HepG2 (cell line): ENCODE results near the gene ALOX15. TPM values are rescaled to one million over a fixed set of nuclear protein-coding genes. Genes with fewer than 3 reads are reported as not detected.
A peak's percentile ranks its signal among the peaks of the same experiment; 100 is the strongest.

Source experiments
- ATAC-seq: fragments of 200-7000 bp; cut with Tn5 transposase; 3 replicates; pipeline ENCODE4 v1.9.1; 2020; ENCODE audit warnings: mild to moderate bottlenecking, moderate library complexity
- BruUV-seq: library from RNA; stranded (reverse); fragments of 400-500 nt; replicated peaks from 2 replicates; lab custom pipeline; 2021; lab: Mats Ljungman, UMichigan
- CTCF ChIA-PET: fragments of 300-600 bp; formaldehyde crosslinking; extraction: SDS; loops from one replicate; lab custom pipeline; 2021; ENCODE audit warnings: low total read pairs, inconsistent platforms, low intra/inter-chr PET ratio; lab: Yijun Ruan, JAX
- POLR2A ChIA-PET: fragments of 350-600 bp; sonication (Branson Sonifier 250); formaldehyde crosslinking; loops from one replicate; lab custom pipeline; 2020; ENCODE audit warnings: antibody characterized with exemption, inconsistent platforms; lab: Yijun Ruan, JAX
- DNase-seq: peaks from one replicate; pipeline ENCODE4 v3.0.0-alpha.2; 2015; ENCODE audit warnings: low spot score
- FAIRE-seq: peaks from 3 replicates; lab custom pipeline; 2011; peaks lifted over from hg19 to GRCh38; lab: Jason Lieb, UNC
- H2AFZ ChIP-seq: one replicate; pipeline ENCODE4 v1.6.1; 2011; ENCODE audit warnings: low read length, inconsistent platforms
- H3K27ac ChIP-seq: fragments of 300-600 bp; 3 replicates; pipeline ENCODE4 v1.8.0; 2011; ENCODE audit warnings: mixed run types, mild to moderate bottlenecking, mixed read lengths, low read length, inconsistent platforms; ENCODE audit not compliant: insufficient read depth; ENCODE audit errors: extremely low read length
- H3K27me3 ChIP-seq, 2 experiments: fragments of 200-600 bp in 1 of 2; 2 replicates in 1 of 2; 3 replicates in 1 of 2; pipeline versions ENCODE4 v1.6.0 to v1.8.0; 2011; ENCODE audit warnings: low read length in 2 of 2, mild to moderate bottlenecking in 2 of 2, moderate library complexity in 2 of 2, inconsistent platforms in 1 of 2; ENCODE audit not compliant: insufficient read depth in 2 of 2, control insufficient read depth in 1 of 2
- H3K36me3 ChIP-seq, 2 experiments: fragments of 200-600 bp in 1 of 2; replicated peaks in 1 of 2; 2 replicates in 1 of 2; 3 replicates in 1 of 2; pipeline versions ENCODE4 v1.5.1 to v1.8.0; 2011; ENCODE audit warnings: low read length in 2 of 2, inconsistent platforms in 1 of 2; ENCODE audit not compliant: insufficient read depth in 2 of 2, control insufficient read depth in 1 of 2
- H3K4me1 ChIP-seq: 2 replicates; pipeline ENCODE4 v1.5.1; 2012; ENCODE audit warnings: low read length, inconsistent platforms; ENCODE audit not compliant: insufficient read depth
- H3K4me2 ChIP-seq: 2 replicates; pipeline ENCODE4 v1.6.0; 2011; ENCODE audit warnings: low read depth, low read length, inconsistent platforms
- H3K4me3 ChIP-seq, 3 experiments: fragments of 200-600 bp in 1 of 3; sonication (generic), shearing (Covaris generic) in 1 of 3; replicated peaks in 1 of 3; 2 replicates each; pipeline ENCODE4 v1.5.1; 2011 to 2016; ENCODE audit warnings: low read length in 3 of 3, inconsistent platforms in 2 of 3, low read depth in 2 of 3, mild to moderate bottlenecking in 2 of 3, control low read depth in 1 of 3, mixed read lengths in 1 of 3; ENCODE audit not compliant: insufficient read depth in 1 of 3
- H3K79me2 ChIP-seq: one replicate; pipeline ENCODE4 v1.6.1; 2011; ENCODE audit warnings: low read length, inconsistent platforms; ENCODE audit not compliant: insufficient read depth
- H3K9ac ChIP-seq: 2 replicates; pipeline ENCODE4 v1.6.0; 2011; ENCODE audit warnings: mild to moderate bottlenecking, low read depth, low read length, inconsistent platforms; ENCODE audit not compliant: insufficient read depth
- H3K9me3 ChIP-seq: 2 replicates; pipeline ENCODE4 v1.5.1; 2012; ENCODE audit warnings: mild to moderate bottlenecking, low read length
- H4K20me1 ChIP-seq: 2 replicates; pipeline ENCODE4 v1.6.0; 2011; ENCODE audit warnings: inconsistent platforms, mild to moderate bottlenecking, low read length, moderate library complexity; ENCODE audit not compliant: insufficient read depth
- ATF7 ChIP-seq, 2 experiments: fragments of 450-650 bp in 1 of 2; sonication (generic) in 1 of 2; formaldehyde crosslinking in 1 of 2; IDR thresholded peaks; 2 replicates each; pipeline versions ENCODE4 v1.4.0 to v1.6.1; 2016 to 2020; ENCODE audit warnings: antibody characterized with exemption in 1 of 2, mild to moderate bottlenecking in 1 of 2, missing genetic modification reagents in 1 of 2
- CENPX ChIP-seq: sonication (generic); formaldehyde crosslinking; IDR thresholded peaks from 2 replicates; pipeline ENCODE4 v1.9.0; 2021; ENCODE audit warnings: mild to moderate bottlenecking, missing genetic modification reagents, moderate library complexity
- NFE2L2 ChIP-seq: fragments of 150-350 bp; IDR thresholded peaks from 2 replicates; pipeline ENCODE4 v1.6.1; 2014; ENCODE audit warnings: low read length
- POLR2G ChIP-seq: fragments of 200-400 bp; formaldehyde crosslinking; IDR thresholded peaks from 2 replicates; pipeline ENCODE4 v1.6.1; 2018; ENCODE audit warnings: mild to moderate bottlenecking, low read depth, low read length, moderate library complexity
- RNF2 ChIP-seq: fragments of 450-650 bp; conservative IDR thresholded peaks from 2 replicates; pipeline ENCODE4 v1.6.1; 2016; ENCODE audit warnings: low read depth
- XRCC5 ChIP-seq: fragments of 200-400 bp; formaldehyde crosslinking; optimal IDR thresholded peaks from 2 replicates; pipeline ENCODE3; 2017; ENCODE audit warnings: mild to moderate bottlenecking, low read length
- ZFY ChIP-seq: sonication (generic); formaldehyde crosslinking; IDR thresholded peaks from 2 replicates; pipeline ENCODE4 v1.4.0; 2020; ENCODE audit warnings: missing genetic modification reagents
- ZSCAN31 ChIP-seq: sonication (generic); formaldehyde crosslinking; IDR thresholded peaks from 2 replicates; pipeline ENCODE4 v1.5.0; 2020; ENCODE audit warnings: low read depth, mild to moderate bottlenecking, missing genetic modification reagents
- WGBS: methylation state at CpG from one replicate; pipeline ENCODE4 v1.1.6; 2017; ENCODE audit warnings: low lambda C conversion rate; 5-methylcytosine and 5-hydroxymethylcytosine counted together
- in situ Hi-C: cut with HindIII; loops from 2 replicates; pipeline ENCODE4 v1.10.0; 2017; ENCODE audit warnings: low pct_unique_long_range_greater_than_20kb; ENCODE audit not compliant: extremely low pct_ligation_motif_present
- intact Hi-C: fragments of 100-400 bp; cut with micrococcal nuclease; formaldehyde crosslinking; loops from one replicate; pipeline ENCODE4 v1.10.0; 2022; ENCODE audit not compliant: unreplicated experiment
- polyA plus RNA-seq, 8 experiments: library from polyadenylated mRNA; depleted of rRNA in 3 of 8; stranded (reverse) in 7 of 8; unstranded in 1 of 8; fragments of >200 nt; fragmentation: Illumina TruSeq in 4 of 8; extraction: Trizol in 4 of 8; gene quantifications; 2 replicates each; pipeline versions ENCODE4 v1.2.1 to v1.2.3, GENCODE V29; 2011 to 2016; ENCODE audit warnings: low read depth in 4 of 8, missing spikeins in 1 of 8, mixed read lengths in 1 of 8; ENCODE audit not compliant: insufficient read depth in 1 of 8
- total RNA-seq, 5 experiments: library from RNA; depleted of rRNA; stranded (reverse); fragments of >200 nt; fragmentation: Illumina TruSeq; extraction: Trizol; gene quantifications; 2 replicates each; pipeline ENCODE4 v1.2.3, GENCODE V29; 2016; ENCODE audit warnings: low read depth in 1 of 5
- TF ChIP-seq, protein P1 (sequence below): IDR thresholded peaks from 2 replicates; pipeline ENCODE4 v1.6.1; 2016; ENCODE audit warnings: missing compliant biosample characterization, missing genetic modification reagents, borderline replicate concordance
- TF ChIP-seq, protein P2 (sequence below): sonication (generic); formaldehyde crosslinking; IDR thresholded peaks from 2 replicates; pipeline ENCODE4 v1.8.1; 2023; ENCODE audit warnings: mild to moderate bottlenecking, moderate library complexity, missing genetic modification reagents
- TF ChIP-seq, protein P3 (sequence below): sonication (generic); formaldehyde crosslinking; IDR thresholded peaks from 2 replicates; pipeline ENCODE4 v1.4.0; 2020; ENCODE audit warnings: missing genetic modification reagents
- TF ChIP-seq, protein P4 (sequence below): sonication (generic); formaldehyde crosslinking; conservative IDR thresholded peaks from 2 replicates; pipeline ENCODE4 v1.8.1; 2023; ENCODE audit warnings: missing genetic modification reagents
- TF ChIP-seq, protein P5 (sequence below): sonication (generic); formaldehyde crosslinking; IDR thresholded peaks from 2 replicates; pipeline ENCODE4 v1.5.0; 2020; ENCODE audit warnings: mild to moderate bottlenecking, missing genetic modification reagents, moderate library complexity

The ALOX15 gene
- total and polyA plus RNA-seq, 2 of the 13 experiments (the other 11 are each of a cell fraction or from before 2014, with no cell fraction given) = 0.04 TPM; not detected in 1

DNA sequence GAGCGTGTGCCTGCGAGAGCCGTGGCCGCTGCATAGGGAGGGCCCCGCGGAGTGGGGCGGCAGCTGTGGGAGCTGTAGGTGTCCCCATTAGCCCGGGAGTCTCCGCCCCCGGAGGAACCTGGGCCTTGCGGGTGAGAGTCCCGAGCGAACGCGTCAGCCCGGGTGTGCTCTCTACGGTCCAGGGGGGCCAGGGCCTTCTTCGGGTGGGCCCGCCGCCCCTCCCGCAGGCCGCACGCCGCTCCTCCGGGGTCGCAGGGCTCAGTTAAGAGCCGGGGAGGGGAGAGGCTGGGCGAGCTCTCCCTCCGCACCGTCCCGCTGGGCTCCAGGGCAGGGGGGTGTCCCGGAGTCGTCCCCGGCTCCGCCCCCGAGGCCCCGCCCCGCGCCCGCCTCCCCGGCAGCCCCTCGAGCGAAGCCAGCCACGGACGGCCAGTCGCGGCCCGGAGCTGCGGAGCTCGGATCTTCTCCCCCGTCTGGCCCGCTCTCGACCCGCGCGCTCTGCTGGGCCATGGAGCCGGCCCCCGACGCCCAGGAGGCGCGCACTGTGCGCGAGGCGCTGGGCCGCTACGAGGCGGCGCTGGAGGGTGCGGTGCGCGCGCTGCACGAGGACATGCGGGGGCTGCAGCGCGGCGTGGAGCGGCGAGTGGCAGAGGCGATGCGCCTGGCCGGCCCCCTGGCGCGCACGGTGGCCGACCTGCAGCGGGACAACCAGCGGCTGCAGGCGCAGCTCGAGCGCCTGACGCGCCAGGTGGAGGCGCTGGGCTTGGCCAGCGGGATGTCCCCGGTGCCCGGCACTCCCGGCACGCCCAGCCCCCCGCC, 57.2 kb downstream of the ALOX15 start, which contains the start of gene SMTNL2 (continued):
- TF ChIP-seq ZFY (CRISPR knock-in tag) = peak; percentile 59; the same call in 1 of the 2 replicates
- TF ChIP-seq, protein P1, sequence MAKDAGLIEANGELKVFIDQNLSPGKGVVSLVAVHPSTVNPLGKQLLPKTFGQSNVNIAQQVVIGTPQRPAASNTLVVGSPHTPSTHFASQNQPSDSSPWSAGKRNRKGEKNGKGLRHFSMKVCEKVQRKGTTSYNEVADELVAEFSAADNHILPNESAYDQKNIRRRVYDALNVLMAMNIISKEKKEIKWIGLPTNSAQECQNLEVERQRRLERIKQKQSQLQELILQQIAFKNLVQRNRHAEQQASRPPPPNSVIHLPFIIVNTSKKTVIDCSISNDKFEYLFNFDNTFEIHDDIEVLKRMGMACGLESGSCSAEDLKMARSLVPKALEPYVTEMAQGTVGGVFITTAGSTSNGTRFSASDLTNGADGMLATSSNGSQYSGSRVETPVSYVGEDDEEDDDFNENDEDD (CRISPR knock-in tag) = peak; percentile 29; the same call in 1 of the 2 replicates
- TF ChIP-seq, protein P2, sequence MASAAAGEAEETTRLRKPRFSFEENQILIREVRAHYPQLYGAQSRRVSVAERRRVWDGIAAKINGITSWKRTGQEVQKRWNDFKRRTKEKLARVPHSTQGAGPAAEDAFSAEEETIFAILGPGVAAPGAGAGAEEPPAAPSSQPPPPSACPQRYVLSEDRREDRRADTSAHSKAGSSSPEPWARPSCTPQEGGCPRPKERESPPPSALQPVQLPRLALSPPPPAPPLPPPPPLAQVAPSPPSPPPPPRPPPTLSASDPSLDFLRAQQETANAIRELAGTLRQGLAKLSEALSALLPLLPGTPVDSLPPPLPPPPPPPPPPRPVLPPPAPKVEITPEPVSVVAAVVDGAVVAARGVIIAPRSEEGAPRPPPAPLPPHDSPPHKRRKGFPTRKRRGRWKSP (CRISPR knock-in tag) = 0 out of 2 replicates have a peak, but pooled peaks have one; percentile 6
- TF ChIP-seq ZSCAN31 (CRISPR knock-in tag) = peak; percentile 37; the same call in 1 of the 2 replicates
- peak; percentile 62; the same call in 1 of the 2 replicates for TF ChIP-seq POLR2G
- TF ChIP-seq RNF2 = 0 out of 2 replicates have a peak, but pooled peaks have one; percentile 33

DNA sequence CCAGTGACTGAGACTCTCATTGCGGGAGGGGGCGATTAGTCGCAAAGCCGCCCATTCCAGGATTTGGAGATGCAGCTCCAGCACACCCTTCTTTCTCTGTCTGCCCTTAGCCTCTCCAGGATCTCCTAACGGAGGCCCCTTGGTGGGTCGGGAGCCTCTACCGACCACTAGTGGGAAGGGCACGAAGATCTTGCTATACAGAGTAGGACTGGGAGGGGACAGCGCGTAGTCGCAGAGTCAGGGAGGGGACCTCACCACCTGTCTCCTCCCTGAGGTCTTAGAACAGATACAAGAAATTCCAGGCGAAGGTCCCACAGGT, 57.7 kb downstream of the ALOX15 start:
- no peaks in the 10 kb centered on the region for H3K9me3 ChIP-seq
- H4K20me1 ChIP-seq = no peaks in the 10 kb centered on the region
- H3K9ac ChIP-seq = peak overlapping the region; percentile 34
- WGBS = 25% methylated on average over 9 of the region's 12 CpGs
- H3K36me3 ChIP-seq = no peaks in the 10 kb centered on the region
- peak; percentile 77 for ATAC-seq
- intact Hi-C loops = loop anchor here (2.0 kb wide), 1 partner anchor 17 kb away; no protein-coding TSS in a partner anchor
- peaks cover 2 to 47% of the 10 kb centered on the region in 2 experiments; a peak in 4 of 5 replicates for H3K27me3 ChIP-seq
- BruUV-seq = no TSS peak
- peak overlapping the region; percentile 58 to 73 (median 61); a peak in 5 of 6 replicates for H3K4me3 ChIP-seq
- no peak overlapping the region for H2AFZ ChIP-seq
- peak overlapping the region; percentile 88 for H3K4me2 ChIP-seq
- FAIRE-seq = no peak
- no peak for DNase-seq
- H3K79me2 ChIP-seq = no peaks in the 10 kb centered on the region
- ChIA-PET POLR2A (interaction anchor here (1.3 to 1.7 kb wide), 3 partner anchors 15 to 29 kb away, joined by 3 to 5 read pairs (median 4); partner anchors contain the start of gene MYBBP1A), CTCF (interaction anchor here (2.8 kb wide), 1 partner anchor 18 kb away, joined by 13 read pairs; no protein-coding TSS in a partner anchor)
- H3K27ac ChIP-seq = no peak overlapping the region
- in situ Hi-C loops = no loop called here
- H3K4me1 ChIP-seq = peaks cover 56% of the 10 kb centered on the region
- TF ChIP-seq, protein P3, sequence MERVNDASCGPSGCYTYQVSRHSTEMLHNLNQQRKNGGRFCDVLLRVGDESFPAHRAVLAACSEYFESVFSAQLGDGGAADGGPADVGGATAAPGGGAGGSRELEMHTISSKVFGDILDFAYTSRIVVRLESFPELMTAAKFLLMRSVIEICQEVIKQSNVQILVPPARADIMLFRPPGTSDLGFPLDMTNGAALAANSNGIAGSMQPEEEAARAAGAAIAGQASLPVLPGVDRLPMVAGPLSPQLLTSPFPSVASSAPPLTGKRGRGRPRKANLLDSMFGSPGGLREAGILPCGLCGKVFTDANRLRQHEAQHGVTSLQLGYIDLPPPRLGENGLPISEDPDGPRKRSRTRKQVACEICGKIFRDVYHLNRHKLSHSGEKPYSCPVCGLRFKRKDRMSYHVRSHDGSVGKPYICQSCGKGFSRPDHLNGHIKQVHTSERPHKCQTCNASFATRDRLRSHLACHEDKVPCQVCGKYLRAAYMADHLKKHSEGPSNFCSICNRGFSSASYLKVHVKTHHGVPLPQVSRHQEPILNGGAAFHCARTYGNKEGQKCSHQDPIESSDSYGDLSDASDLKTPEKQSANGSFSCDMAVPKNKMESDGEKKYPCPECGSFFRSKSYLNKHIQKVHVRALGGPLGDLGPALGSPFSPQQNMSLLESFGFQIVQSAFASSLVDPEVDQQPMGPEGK (CRISPR knock-in tag) = peak; percentile 20; the same call in 1 of the 2 replicates
- TF ChIP-seq, protein P4, sequence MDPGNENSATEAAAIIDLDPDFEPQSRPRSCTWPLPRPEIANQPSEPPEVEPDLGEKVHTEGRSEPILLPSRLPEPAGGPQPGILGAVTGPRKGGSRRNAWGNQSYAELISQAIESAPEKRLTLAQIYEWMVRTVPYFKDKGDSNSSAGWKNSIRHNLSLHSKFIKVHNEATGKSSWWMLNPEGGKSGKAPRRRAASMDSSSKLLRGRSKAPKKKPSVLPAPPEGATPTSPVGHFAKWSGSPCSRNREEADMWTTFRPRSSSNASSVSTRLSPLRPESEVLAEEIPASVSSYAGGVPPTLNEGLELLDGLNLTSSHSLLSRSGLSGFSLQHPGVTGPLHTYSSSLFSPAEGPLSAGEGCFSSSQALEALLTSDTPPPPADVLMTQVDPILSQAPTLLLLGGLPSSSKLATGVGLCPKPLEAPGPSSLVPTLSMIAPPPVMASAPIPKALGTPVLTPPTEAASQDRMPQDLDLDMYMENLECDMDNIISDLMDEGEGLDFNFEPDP (CRISPR knock-in tag) = no peak
- TF ChIP-seq, protein P5, sequence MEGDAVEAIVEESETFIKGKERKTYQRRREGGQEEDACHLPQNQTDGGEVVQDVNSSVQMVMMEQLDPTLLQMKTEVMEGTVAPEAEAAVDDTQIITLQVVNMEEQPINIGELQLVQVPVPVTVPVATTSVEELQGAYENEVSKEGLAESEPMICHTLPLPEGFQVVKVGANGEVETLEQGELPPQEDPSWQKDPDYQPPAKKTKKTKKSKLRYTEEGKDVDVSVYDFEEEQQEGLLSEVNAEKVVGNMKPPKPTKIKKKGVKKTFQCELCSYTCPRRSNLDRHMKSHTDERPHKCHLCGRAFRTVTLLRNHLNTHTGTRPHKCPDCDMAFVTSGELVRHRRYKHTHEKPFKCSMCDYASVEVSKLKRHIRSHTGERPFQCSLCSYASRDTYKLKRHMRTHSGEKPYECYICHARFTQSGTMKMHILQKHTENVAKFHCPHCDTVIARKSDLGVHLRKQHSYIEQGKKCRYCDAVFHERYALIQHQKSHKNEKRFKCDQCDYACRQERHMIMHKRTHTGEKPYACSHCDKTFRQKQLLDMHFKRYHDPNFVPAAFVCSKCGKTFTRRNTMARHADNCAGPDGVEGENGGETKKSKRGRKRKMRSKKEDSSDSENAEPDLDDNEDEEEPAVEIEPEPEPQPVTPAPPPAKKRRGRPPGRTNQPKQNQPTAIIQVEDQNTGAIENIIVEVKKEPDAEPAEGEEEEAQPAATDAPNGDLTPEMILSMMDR (CRISPR knock-in tag) = 0 out of 2 replicates have a peak, but pooled peaks have one; percentile 30
- TF ChIP-seq ATF7 (IDR thresholded peaks at IDR 0.05) (no peak), ATF7 (CRISPR knock-in tag; IDR thresholded peaks at IDR 0.05) (no peak), CENPX (CRISPR knock-in tag) (no peak), XRCC5 (peak; percentile 59), NFE2L2 (no peak)
